HepG2 (cell line): ENCODE measurements around the gene ZNF804A. TPM values are rescaled to one million over a fixed set of nuclear protein-coding genes. Genes with fewer than 3 reads are reported as not detected.

ENCODE experiments used
- ATAC-seq: fragments of 200-7000 bp; cut with Tn5 transposase; 3 replicates; pipeline ENCODE4 v1.9.1; 2020; ENCODE audit warnings: mild to moderate bottlenecking, moderate library complexity
- BruUV-seq: library from RNA; stranded (reverse); fragments of 400-500 nt; replicated peaks from 2 replicates; lab custom pipeline; 2021; lab: Mats Ljungman, UMichigan
- CTCF ChIA-PET: fragments of 300-600 bp; formaldehyde crosslinking; extraction: SDS; loops from one replicate; lab custom pipeline; 2021; ENCODE audit warnings: low total read pairs, inconsistent platforms, low intra/inter-chr PET ratio; lab: Yijun Ruan, JAX
- POLR2A ChIA-PET: fragments of 350-600 bp; sonication (Branson Sonifier 250); formaldehyde crosslinking; loops from one replicate; lab custom pipeline; 2020; ENCODE audit warnings: antibody characterized with exemption, inconsistent platforms; lab: Yijun Ruan, JAX
- DNase-seq: peaks from one replicate; pipeline ENCODE4 v3.0.0-alpha.2; 2015; ENCODE audit warnings: low spot score
- FAIRE-seq: peaks from 3 replicates; lab custom pipeline; 2011; peaks lifted over from hg19 to GRCh38; lab: Jason Lieb, UNC
- H2AFZ ChIP-seq: one replicate; pipeline ENCODE4 v1.6.1; 2011; ENCODE audit warnings: low read length, inconsistent platforms
- H3K27ac ChIP-seq: fragments of 300-600 bp; 3 replicates; pipeline ENCODE4 v1.8.0; 2011; ENCODE audit warnings: mixed run types, mild to moderate bottlenecking, mixed read lengths, low read length, inconsistent platforms; ENCODE audit not compliant: insufficient read depth; ENCODE audit errors: extremely low read length
- H3K27me3 ChIP-seq, 2 experiments: fragments of 200-600 bp in 1 of 2; 2 replicates in 1 of 2; 3 replicates in 1 of 2; pipeline versions ENCODE4 v1.6.0 to v1.8.0; 2011; ENCODE audit warnings: low read length in 2 of 2, mild to moderate bottlenecking in 2 of 2, moderate library complexity in 2 of 2, inconsistent platforms in 1 of 2; ENCODE audit not compliant: insufficient read depth in 2 of 2, control insufficient read depth in 1 of 2
- H3K36me3 ChIP-seq, 2 experiments: fragments of 200-600 bp in 1 of 2; replicated peaks in 1 of 2; 2 replicates in 1 of 2; 3 replicates in 1 of 2; pipeline versions ENCODE4 v1.5.1 to v1.8.0; 2011; ENCODE audit warnings: low read length in 2 of 2, inconsistent platforms in 1 of 2; ENCODE audit not compliant: insufficient read depth in 2 of 2, control insufficient read depth in 1 of 2
- H3K4me1 ChIP-seq: 2 replicates; pipeline ENCODE4 v1.5.1; 2012; ENCODE audit warnings: low read length, inconsistent platforms; ENCODE audit not compliant: insufficient read depth
- H3K4me2 ChIP-seq: 2 replicates; pipeline ENCODE4 v1.6.0; 2011; ENCODE audit warnings: low read depth, low read length, inconsistent platforms
- H3K4me3 ChIP-seq, 3 experiments: fragments of 200-600 bp in 1 of 3; sonication (generic), shearing (Covaris generic) in 1 of 3; replicated peaks in 1 of 3; 2 replicates each; pipeline ENCODE4 v1.5.1; 2011 to 2016; ENCODE audit warnings: low read length in 3 of 3, inconsistent platforms in 2 of 3, low read depth in 2 of 3, mild to moderate bottlenecking in 2 of 3, control low read depth in 1 of 3, mixed read lengths in 1 of 3; ENCODE audit not compliant: insufficient read depth in 1 of 3
- H3K79me2 ChIP-seq: one replicate; pipeline ENCODE4 v1.6.1; 2011; ENCODE audit warnings: low read length, inconsistent platforms; ENCODE audit not compliant: insufficient read depth
- H3K9ac ChIP-seq: 2 replicates; pipeline ENCODE4 v1.6.0; 2011; ENCODE audit warnings: mild to moderate bottlenecking, low read depth, low read length, inconsistent platforms; ENCODE audit not compliant: insufficient read depth
- H3K9me3 ChIP-seq: 2 replicates; pipeline ENCODE4 v1.5.1; 2012; ENCODE audit warnings: mild to moderate bottlenecking, low read length
- H4K20me1 ChIP-seq: 2 replicates; pipeline ENCODE4 v1.6.0; 2011; ENCODE audit warnings: inconsistent platforms, mild to moderate bottlenecking, low read length, moderate library complexity; ENCODE audit not compliant: insufficient read depth
- CEBPB ChIP-seq: IDR thresholded peaks from 2 replicates; pipeline ENCODE4 v1.6.1; 2011; ENCODE audit warnings: low read depth, low read length, improper control_type of control experiment, borderline replicate concordance
- CSRNP1 ChIP-seq: sonication (generic); formaldehyde crosslinking; IDR thresholded peaks from 2 replicates; pipeline ENCODE4 v1.8.1; 2023; ENCODE audit warnings: mild to moderate bottlenecking, missing genetic modification reagents
- FOSL2 ChIP-seq: sonication (generic); formaldehyde crosslinking; IDR thresholded peaks from 2 replicates; pipeline ENCODE4 v1.4.0; 2020; ENCODE audit warnings: missing genetic modification reagents
- HIVEP1 ChIP-seq: sonication (generic); formaldehyde crosslinking; IDR thresholded peaks from 2 replicates; pipeline ENCODE4 v1.4.0; 2020; ENCODE audit warnings: mild to moderate bottlenecking, missing genetic modification reagents
- ISX ChIP-seq: sonication (generic); formaldehyde crosslinking; conservative IDR thresholded peaks from 2 replicates; pipeline ENCODE4 v1.5.0; 2020; ENCODE audit warnings: missing genetic modification reagents
- PRDM4 ChIP-seq: sonication (generic); formaldehyde crosslinking; IDR thresholded peaks from 2 replicates; pipeline ENCODE4 v1.9.0; 2021; ENCODE audit warnings: missing genetic modification reagents, borderline replicate concordance
- RNF2 ChIP-seq: fragments of 450-650 bp; conservative IDR thresholded peaks from 2 replicates; pipeline ENCODE4 v1.6.1; 2016; ENCODE audit warnings: low read depth
- ZFP91 ChIP-seq: sonication (generic); formaldehyde crosslinking; IDR thresholded peaks from 2 replicates; pipeline ENCODE4 v1.9.0; 2022; ENCODE audit warnings: missing genetic modification reagents, mild to moderate bottlenecking, borderline replicate concordance
- ZNF12 ChIP-seq: sonication (generic); formaldehyde crosslinking; IDR thresholded peaks from 2 replicates; pipeline ENCODE4 v1.5.0; 2020; ENCODE audit warnings: missing genetic modification reagents
- ZNF333 ChIP-seq: sonication (generic); formaldehyde crosslinking; IDR thresholded peaks from 2 replicates; pipeline ENCODE4 v1.4.0; 2020; ENCODE audit warnings: mild to moderate bottlenecking, missing genetic modification reagents, borderline replicate concordance
- WGBS: methylation state at CpG from one replicate; pipeline ENCODE4 v1.1.6; 2017; ENCODE audit warnings: low lambda C conversion rate; 5-methylcytosine and 5-hydroxymethylcytosine counted together
- in situ Hi-C: cut with HindIII; loops from 2 replicates; pipeline ENCODE4 v1.10.0; 2017; ENCODE audit warnings: low pct_unique_long_range_greater_than_20kb; ENCODE audit not compliant: extremely low pct_ligation_motif_present
- intact Hi-C: fragments of 100-400 bp; cut with micrococcal nuclease; formaldehyde crosslinking; loops from one replicate; pipeline ENCODE4 v1.10.0; 2022; ENCODE audit not compliant: unreplicated experiment
- polyA plus RNA-seq, 8 experiments: library from polyadenylated mRNA; depleted of rRNA in 3 of 8; stranded (reverse) in 7 of 8; unstranded in 1 of 8; fragments of >200 nt; fragmentation: Illumina TruSeq in 4 of 8; extraction: Trizol in 4 of 8; gene quantifications; 2 replicates each; pipeline versions ENCODE4 v1.2.1 to v1.2.3, GENCODE V29; 2011 to 2016; ENCODE audit warnings: low read depth in 4 of 8, missing spikeins in 1 of 8, mixed read lengths in 1 of 8; ENCODE audit not compliant: insufficient read depth in 1 of 8
- total RNA-seq, 5 experiments: library from RNA; depleted of rRNA; stranded (reverse); fragments of >200 nt; fragmentation: Illumina TruSeq; extraction: Trizol; gene quantifications; 2 replicates each; pipeline ENCODE4 v1.2.3, GENCODE V29; 2016; ENCODE audit warnings: low read depth in 1 of 5

Gene ZNF804A
- total and polyA plus RNA-seq, 2 of the 13 experiments (the other 11 are each of a cell fraction or from before 2014, with no cell fraction given): 0.07 to 0.09 TPM

GRCh38 chr2:184904991-184905390 lies 306.7 kb downstream of the ZNF804A start (continued):
- TF ChIP-seq ZNF12 (CRISPR knock-in tag) (no peak), ZFP91 (no peak), RNF2 (no peak), PRDM4 (no peak), ISX (CRISPR knock-in tag) (no peak), CSRNP1 (no peak), ZNF333 (no peak), HIVEP1 (CRISPR knock-in tag) (no peak)

- ATAC-seq: no peak
- no peaks in the 10 kb centered on the region for H4K20me1 ChIP-seq
- H3K4me3 ChIP-seq: no peak overlapping the region
- TF ChIP-seq CEBPB: peak; percentile 51; the same call in 1 of the 2 replicates
- TF ChIP-seq FOSL2 (CRISPR knock-in tag): no peak
- no peak overlapping the region for H3K9ac ChIP-seq
- CTCF ChIA-PET: no interaction called here
- FAIRE-seq: no peak
- H3K27me3 ChIP-seq: no peaks in the 10 kb centered on the region
- no peak overlapping the region for H3K4me2 ChIP-seq
- no peak overlapping the region for H3K27ac ChIP-seq
- intact Hi-C loops: no loop called here
- H3K9me3 ChIP-seq: peaks cover 16% of the 10 kb centered on the region
- DNase-seq: no peak
- no peaks in the 10 kb centered on the region for H3K4me1 ChIP-seq
- no peak overlapping the region for H2AFZ ChIP-seq
- 16% methylated on average over 4 of the region's 4 CpGs for WGBS
- no TSS peak for BruUV-seq
- POLR2A ChIA-PET: no interaction called here
- in situ Hi-C loops: no loop called here
- no peaks in the 10 kb centered on the region for H3K79me2 ChIP-seq
- H3K36me3 ChIP-seq: no peaks in the 10 kb centered on the region
Observed at GRCh38 chr2:184906160-184906559, 307.8 kb downstream of the ZNF804A start.
